ENCODE data around the gene OTOGL.

Gene OTOGL

GRCh38 chr12:80320121-80320678 lies 220.9 kb downstream of the OTOGL start:
- Histone ChIP-seq H3K4me1 (ENCODE audit: insufficient read depth, low read length) (no peaks in the 10 kb centered on the region), H3K9ac (ENCODE audit: low read length) (no peak overlapping the region), H3K9me3 (ENCODE audit: low read length) (no peaks in the 10 kb centered on the region), H3K27ac (ENCODE audit: low read depth, low read length) (no peak overlapping the region), H3K27me3 (ENCODE audit: control insufficient read depth in 1 of 2, insufficient read depth in 2 of 2, low read length in 2 of 2) (no peaks in the 10 kb centered on the region), H3K36me3 (ENCODE audit: insufficient read depth, low read length) (no peaks in the 10 kb centered on the region), H3K4me3 (ENCODE audit: low read depth in 1 of 2, low read length in 2 of 2) (no peak overlapping the region)

- H3K36me3 ChIP-seq (ENCODE audit: insufficient read depth, low read length) = no peaks in the 10 kb centered on the region
- H3K4me1 ChIP-seq (ENCODE audit: insufficient read depth, low read length) = no peaks in the 10 kb centered on the region
- no peak overlapping the region for H3K27ac ChIP-seq (ENCODE audit: low read depth, low read length)
- H3K27me3 ChIP-seq (ENCODE audit: control insufficient read depth in 1 of 2, insufficient read depth in 2 of 2, low read length in 2 of 2) = no peaks in the 10 kb centered on the region
- no peaks in the 10 kb centered on the region for H3K9me3 ChIP-seq (ENCODE audit: low read length)
- no peak overlapping the region for H3K4me3 ChIP-seq (ENCODE audit: low read depth in 1 of 2, low read length in 2 of 2)
- no peak overlapping the region for H3K9ac ChIP-seq (ENCODE audit: low read length)
These were observed 222.3 kb downstream of the OTOGL start for GRCh38 chr12:80321653-80322052.

GRCh38 chr12:80325167-80325959 lies 226.0 kb downstream of the OTOGL start:
- no peak overlapping the region for H3K9ac ChIP-seq (ENCODE audit: low read length)
- H3K4me1 ChIP-seq (ENCODE audit: insufficient read depth, low read length) = no peaks in the 10 kb centered on the region
- no peaks in the 10 kb centered on the region for H3K36me3 ChIP-seq (ENCODE audit: insufficient read depth, low read length)
- no peak overlapping the region for H3K4me3 ChIP-seq (ENCODE audit: low read depth in 1 of 2, low read length in 2 of 2)
- H3K9me3 ChIP-seq (ENCODE audit: low read length) = no peaks in the 10 kb centered on the region
- H3K27me3 ChIP-seq (ENCODE audit: control insufficient read depth in 1 of 2, insufficient read depth in 2 of 2, low read length in 2 of 2) = no peaks in the 10 kb centered on the region
- no peak overlapping the region for H3K27ac ChIP-seq (ENCODE audit: low read depth, low read length)

GRCh38 chr12:80332827-80333226 lies 233.5 kb downstream of the OTOGL start:
- Histone ChIP-seq H3K9ac (ENCODE audit: low read length) (no peak overlapping the region), H3K27me3 (ENCODE audit: control insufficient read depth in 1 of 2, insufficient read depth in 2 of 2, low read length in 2 of 2) (no peaks in the 10 kb centered on the region), H3K4me3 (ENCODE audit: low read depth in 1 of 2, low read length in 2 of 2) (no peak overlapping the region), H3K4me1 (ENCODE audit: insufficient read depth, low read length) (no peaks in the 10 kb centered on the region), H3K36me3 (ENCODE audit: insufficient read depth, low read length) (no peaks in the 10 kb centered on the region), H3K9me3 (ENCODE audit: low read length) (no peaks in the 10 kb centered on the region), H3K27ac (ENCODE audit: low read depth, low read length) (no peak overlapping the region)

GRCh38 chr12:80352474-80352873 lies 253.1 kb downstream of the OTOGL start:
- Histone ChIP-seq H3K4me3 (ENCODE audit: low read depth in 1 of 2, low read length in 2 of 2) (no peak overlapping the region), H3K9me3 (ENCODE audit: low read length) (no peaks in the 10 kb centered on the region), H3K27ac (ENCODE audit: low read depth, low read length) (no peak overlapping the region), H3K4me1 (ENCODE audit: insufficient read depth, low read length) (no peaks in the 10 kb centered on the region), H3K36me3 (ENCODE audit: insufficient read depth, low read length) (no peaks in the 10 kb centered on the region), H3K9ac (ENCODE audit: low read length) (no peak overlapping the region), H3K27me3 (ENCODE audit: control insufficient read depth in 1 of 2, insufficient read depth in 2 of 2, low read length in 2 of 2) (no peaks in the 10 kb centered on the region)

- Histone ChIP-seq H3K9me3 (ENCODE audit: low read length) (no peaks in the 10 kb centered on the region), H3K4me1 (ENCODE audit: insufficient read depth, low read length) (no peaks in the 10 kb centered on the region), H3K4me3 (ENCODE audit: low read depth in 1 of 2, low read length in 2 of 2) (no peak overlapping the region), H3K27ac (ENCODE audit: low read depth, low read length) (no peak overlapping the region), H3K27me3 (ENCODE audit: control insufficient read depth in 1 of 2, insufficient read depth in 2 of 2, low read length in 2 of 2) (no peaks in the 10 kb centered on the region), H3K36me3 (ENCODE audit: insufficient read depth, low read length) (no peaks in the 10 kb centered on the region), H3K9ac (ENCODE audit: low read length) (no peak overlapping the region)
These were observed 253.9 kb downstream of the OTOGL start for GRCh38 chr12:80353254-80353653.

- Histone ChIP-seq H3K4me3 (ENCODE audit: low read depth in 1 of 2, low read length in 2 of 2) (no peak overlapping the region), H3K27ac (ENCODE audit: low read depth, low read length) (no peak overlapping the region), H3K27me3 (ENCODE audit: control insufficient read depth in 1 of 2, insufficient read depth in 2 of 2, low read length in 2 of 2) (no peaks in the 10 kb centered on the region), H3K9ac (ENCODE audit: low read length) (no peak overlapping the region), H3K9me3 (ENCODE audit: low read length) (no peaks in the 10 kb centered on the region), H3K4me1 (ENCODE audit: insufficient read depth, low read length) (no peaks in the 10 kb centered on the region), H3K36me3 (ENCODE audit: insufficient read depth, low read length) (no peaks in the 10 kb centered on the region)
These were observed 256.8 kb downstream of the OTOGL start for GRCh38 chr12:80356097-80356496.

- H3K9ac ChIP-seq (ENCODE audit: low read length) = no peak overlapping the region
- H3K27me3 ChIP-seq (ENCODE audit: control insufficient read depth in 1 of 2, insufficient read depth in 2 of 2, low read length in 2 of 2) = no peaks in the 10 kb centered on the region
- no peaks in the 10 kb centered on the region for H3K36me3 ChIP-seq (ENCODE audit: insufficient read depth, low read length)
- no peak overlapping the region for H3K4me3 ChIP-seq (ENCODE audit: low read depth in 1 of 2, low read length in 2 of 2)
- H3K4me1 ChIP-seq (ENCODE audit: insufficient read depth, low read length) = no peaks in the 10 kb centered on the region
- H3K9me3 ChIP-seq (ENCODE audit: low read length) = no peaks in the 10 kb centered on the region
- H3K27ac ChIP-seq (ENCODE audit: low read depth, low read length) = no peak overlapping the region
These were observed 260.4 kb downstream of the OTOGL start for GRCh38 chr12:80359703-80360102.

- Histone ChIP-seq H3K9ac (ENCODE audit: low read length) (no peak overlapping the region), H3K9me3 (ENCODE audit: low read length) (no peaks in the 10 kb centered on the region), H3K4me1 (ENCODE audit: insufficient read depth, low read length) (no peaks in the 10 kb centered on the region), H3K4me3 (ENCODE audit: low read depth in 1 of 2, low read length in 2 of 2) (no peak overlapping the region), H3K36me3 (ENCODE audit: insufficient read depth, low read length) (no peaks in the 10 kb centered on the region), H3K27me3 (ENCODE audit: control insufficient read depth in 1 of 2, insufficient read depth in 2 of 2, low read length in 2 of 2) (no peaks in the 10 kb centered on the region), H3K27ac (ENCODE audit: low read depth, low read length) (no peak overlapping the region)
These were observed 264.7 kb downstream of the OTOGL start for GRCh38 chr12:80364056-80364455.

GRCh38 chr12:80373666-80374065 lies 274.3 kb downstream of the OTOGL start:
- H3K27ac ChIP-seq (ENCODE audit: low read depth, low read length) = no peak overlapping the region
- H3K27me3 ChIP-seq (ENCODE audit: control insufficient read depth in 1 of 2, insufficient read depth in 2 of 2, low read length in 2 of 2) = no peaks in the 10 kb centered on the region
- no peak overlapping the region for H3K9ac ChIP-seq (ENCODE audit: low read length)
- H3K4me1 ChIP-seq (ENCODE audit: insufficient read depth, low read length) = no peaks in the 10 kb centered on the region
- H3K36me3 ChIP-seq (ENCODE audit: insufficient read depth, low read length) = no peaks in the 10 kb centered on the region
- H3K9me3 ChIP-seq (ENCODE audit: low read length) = no peaks in the 10 kb centered on the region
- H3K4me3 ChIP-seq (ENCODE audit: low read depth in 1 of 2, low read length in 2 of 2) = no peak overlapping the region

- H3K9ac ChIP-seq (ENCODE audit: low read length) = no peak overlapping the region
- no peaks in the 10 kb centered on the region for H3K9me3 ChIP-seq (ENCODE audit: low read length)
- no peak overlapping the region for H3K27ac ChIP-seq (ENCODE audit: low read depth, low read length)
- H3K36me3 ChIP-seq (ENCODE audit: insufficient read depth, low read length) = no peaks in the 10 kb centered on the region
- H3K4me1 ChIP-seq (ENCODE audit: insufficient read depth, low read length) = no peaks in the 10 kb centered on the region
- H3K27me3 ChIP-seq (ENCODE audit: control insufficient read depth in 1 of 2, insufficient read depth in 2 of 2, low read length in 2 of 2) = no peaks in the 10 kb centered on the region
- H3K4me3 ChIP-seq (ENCODE audit: low read depth in 1 of 2, low read length in 2 of 2) = no peak overlapping the region
These were observed 275.3 kb downstream of the OTOGL start for GRCh38 chr12:80374615-80375014.

All from muscle layer of colon (tissue), 2 donors.